ENCODE measurements around the gene CELF4. TPM values are rescaled to one million over a fixed set of nuclear protein-coding genes. Genes with fewer than 3 reads are reported as not detected.

CELF4 gene
- total and polyA plus RNA-seq, 2 donors (not counting 3 experiments of a cell fraction or from before 2014, with no cell fraction given): not detected

GRCh38 chr18:37285825-37286224 lies 279.8 kb downstream of the CELF4 start:
- CTCF ChIA-PET: no interaction called here
- intact Hi-C loops (cut with micrococcal nuclease): no loop called here

DNA sequence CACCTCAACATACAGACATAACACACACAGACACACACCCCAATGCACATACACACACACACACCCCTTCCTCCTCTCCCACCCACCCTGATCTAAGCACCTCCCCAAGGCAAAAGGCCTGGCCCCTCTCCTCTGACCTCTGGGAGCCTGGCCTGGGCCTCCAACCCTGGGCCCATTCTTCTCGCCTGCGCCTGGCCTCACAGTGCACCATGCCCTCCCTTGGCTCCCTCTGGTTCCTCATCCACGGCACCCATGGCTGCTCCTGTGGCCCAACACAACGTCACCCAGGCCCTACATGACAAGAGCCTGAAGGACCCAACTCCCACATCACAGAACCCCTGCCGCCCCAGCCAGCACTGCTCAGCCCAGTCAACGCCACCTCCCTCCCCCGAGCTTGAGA lies 281.3 kb downstream of the CELF4 start:
- no TSS peak for BruUV-seq (replicated peaks)
- no peak for FAIRE-seq
- intact Hi-C loops (cut with micrococcal nuclease): no loop called here

More at GRCh38 chr18:37285825-37286224, 279.8 kb downstream of the CELF4 start:
- dilution Hi-C loops (cut with MboI; ENCODE audit: extremely low pct_ligation_motif_present, low sequenced_read_pairs): no loop called here
- TF ChIP-seq POLR2AphosphoS5 (IDR thresholded peaks at IDR 0.05; ENCODE audit: insufficient read depth, low read depth, low read length) (no peak), EZH2 (IDR thresholded peaks at IDR 0.05; ENCODE audit: borderline replicate concordance, low read depth, low read length, severe bottlenecking) (no peak), POLR2A (IDR thresholded peaks at IDR 0.05; ENCODE audit: low read depth, low read length) (no peak), JUN (IDR thresholded peaks at IDR 0.05; ENCODE audit: borderline replicate concordance, insufficient read depth, insufficient read length, low read depth) (no peak)
- TF ChIP-seq, protein P1, sequence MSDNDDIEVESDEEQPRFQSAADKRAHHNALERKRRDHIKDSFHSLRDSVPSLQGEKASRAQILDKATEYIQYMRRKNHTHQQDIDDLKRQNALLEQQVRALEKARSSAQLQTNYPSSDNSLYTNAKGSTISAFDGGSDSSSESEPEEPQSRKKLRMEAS (IDR thresholded peaks at IDR 0.05; ENCODE audit: insufficient read depth, insufficient read length): no peak
- TF ChIP-seq, protein P2, sequence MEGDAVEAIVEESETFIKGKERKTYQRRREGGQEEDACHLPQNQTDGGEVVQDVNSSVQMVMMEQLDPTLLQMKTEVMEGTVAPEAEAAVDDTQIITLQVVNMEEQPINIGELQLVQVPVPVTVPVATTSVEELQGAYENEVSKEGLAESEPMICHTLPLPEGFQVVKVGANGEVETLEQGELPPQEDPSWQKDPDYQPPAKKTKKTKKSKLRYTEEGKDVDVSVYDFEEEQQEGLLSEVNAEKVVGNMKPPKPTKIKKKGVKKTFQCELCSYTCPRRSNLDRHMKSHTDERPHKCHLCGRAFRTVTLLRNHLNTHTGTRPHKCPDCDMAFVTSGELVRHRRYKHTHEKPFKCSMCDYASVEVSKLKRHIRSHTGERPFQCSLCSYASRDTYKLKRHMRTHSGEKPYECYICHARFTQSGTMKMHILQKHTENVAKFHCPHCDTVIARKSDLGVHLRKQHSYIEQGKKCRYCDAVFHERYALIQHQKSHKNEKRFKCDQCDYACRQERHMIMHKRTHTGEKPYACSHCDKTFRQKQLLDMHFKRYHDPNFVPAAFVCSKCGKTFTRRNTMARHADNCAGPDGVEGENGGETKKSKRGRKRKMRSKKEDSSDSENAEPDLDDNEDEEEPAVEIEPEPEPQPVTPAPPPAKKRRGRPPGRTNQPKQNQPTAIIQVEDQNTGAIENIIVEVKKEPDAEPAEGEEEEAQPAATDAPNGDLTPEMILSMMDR (IDR thresholded peaks at IDR 0.05; ENCODE audit: extremely low read depth in 1 of 2, insufficient read depth in 1 of 2, low read depth in 1 of 2, low read length in 2 of 2): no peak
- H4K20me1 ChIP-seq (replicated peaks; ENCODE audit: control insufficient read depth, extremely low read depth, insufficient read depth, low read length): no peaks in the 10 kb centered on the region
- no peak overlapping the region for H3K27ac ChIP-seq (ENCODE audit: insufficient read depth, low read depth, low read length)
- no peaks in the 10 kb centered on the region for H3K9me1 ChIP-seq (replicated peaks; ENCODE audit: control insufficient read depth, extremely low read depth, insufficient read depth, low read length)
- no peaks in the 10 kb centered on the region for H3K4me1 ChIP-seq (ENCODE audit: control insufficient read depth, extremely low read depth, insufficient read depth, low read length)
- POLR2A ChIA-PET: no interaction called here
- no peak for FAIRE-seq
- no peaks in the 10 kb centered on the region for H3K36me3 ChIP-seq (ENCODE audit: control insufficient read depth in 2 of 2, extremely low read depth in 1 of 2, insufficient read depth in 2 of 2, low read length in 2 of 2)
- no peak overlapping the region for H3K4me3 ChIP-seq (replicated peaks in 1 of 3; ENCODE audit: insufficient read depth in 1 of 3, low read depth in 1 of 3, low read length in 3 of 3)
- no peaks in the 10 kb centered on the region for H3K9me3 ChIP-seq (replicated peaks; ENCODE audit: control insufficient read depth, insufficient read depth, low read length)
- no peak overlapping the region for H2AFZ ChIP-seq (ENCODE audit: low read depth, low read length)
- no peaks in the 10 kb centered on the region for H3K27me3 ChIP-seq (ENCODE audit: control insufficient read depth in 2 of 2, insufficient read depth in 2 of 2, low read length in 2 of 2)
- H3K4me2 ChIP-seq (ENCODE audit: insufficient read depth, low read length): no peak overlapping the region
- H3K9ac ChIP-seq (replicated peaks; ENCODE audit: extremely low read depth, insufficient read depth, low read length): no peak overlapping the region
- no peak for DNase-seq (ENCODE audit: low read depth, low spot score)
- no peaks in the 10 kb centered on the region for H3K79me2 ChIP-seq (ENCODE audit: control insufficient read depth, insufficient read depth, low read length)
- no TSS peak for BruUV-seq (replicated peaks)

More for the DNA sequence above, 281.3 kb downstream of the CELF4 start:
- Histone ChIP-seq H3K4me3 (replicated peaks in 1 of 3; ENCODE audit: insufficient read depth in 1 of 3, low read depth in 1 of 3, low read length in 3 of 3) (no peak overlapping the region), H3K9ac (replicated peaks; ENCODE audit: extremely low read depth, insufficient read depth, low read length) (no peak overlapping the region), H4K20me1 (replicated peaks; ENCODE audit: control insufficient read depth, extremely low read depth, insufficient read depth, low read length) (no peaks in the 10 kb centered on the region), H3K9me1 (replicated peaks; ENCODE audit: control insufficient read depth, extremely low read depth, insufficient read depth, low read length) (no peaks in the 10 kb centered on the region), H3K36me3 (ENCODE audit: control insufficient read depth in 2 of 2, extremely low read depth in 1 of 2, insufficient read depth in 2 of 2, low read length in 2 of 2) (no peaks in the 10 kb centered on the region), H3K79me2 (ENCODE audit: control insufficient read depth, insufficient read depth, low read length) (no peaks in the 10 kb centered on the region), H3K4me2 (ENCODE audit: insufficient read depth, low read length) (no peak overlapping the region), H3K4me1 (ENCODE audit: control insufficient read depth, extremely low read depth, insufficient read depth, low read length) (no peaks in the 10 kb centered on the region), H3K9me3 (replicated peaks; ENCODE audit: control insufficient read depth, insufficient read depth, low read length) (no peaks in the 10 kb centered on the region), H3K27me3 (ENCODE audit: control insufficient read depth in 2 of 2, insufficient read depth in 2 of 2, low read length in 2 of 2) (no peaks in the 10 kb centered on the region), H2AFZ (ENCODE audit: low read depth, low read length) (no peak overlapping the region), H3K27ac (ENCODE audit: insufficient read depth, low read depth, low read length) (no peak overlapping the region)
- POLR2A ChIA-PET: no interaction called here
- TF ChIP-seq, protein P1 (IDR thresholded peaks at IDR 0.05; ENCODE audit: insufficient read depth, insufficient read length): no peak
- TF ChIP-seq POLR2AphosphoS5 (IDR thresholded peaks at IDR 0.05; ENCODE audit: insufficient read depth, low read depth, low read length): no peak
- no peak for TF ChIP-seq FOS (IDR thresholded peaks at IDR 0.05; ENCODE audit: borderline replicate concordance, insufficient read depth, low read length)
- no peak for TF ChIP-seq JUN (IDR thresholded peaks at IDR 0.05; ENCODE audit: borderline replicate concordance, insufficient read depth, insufficient read length, low read depth)
- TF ChIP-seq MYC (IDR thresholded peaks at IDR 0.05; ENCODE audit: low read depth, low read length): no peak
- TF ChIP-seq, protein P2 (IDR thresholded peaks at IDR 0.05; ENCODE audit: extremely low read depth in 1 of 2, insufficient read depth in 1 of 2, low read depth in 1 of 2, low read length in 2 of 2): no peak
- no peak for TF ChIP-seq GATA2 (IDR thresholded peaks at IDR 0.05; ENCODE audit: insufficient read depth, insufficient read length, low read depth, low read length)
- no peak for TF ChIP-seq POLR2A (IDR thresholded peaks at IDR 0.05; ENCODE audit: low read depth, low read length)
- TF ChIP-seq EZH2 (IDR thresholded peaks at IDR 0.05; ENCODE audit: borderline replicate concordance, low read depth, low read length, severe bottlenecking): no peak
- CTCF ChIA-PET: no interaction called here
- no peak for DNase-seq (ENCODE audit: low read depth, low spot score)
- dilution Hi-C loops (cut with MboI; ENCODE audit: extremely low pct_ligation_motif_present, low sequenced_read_pairs): no loop called here
